CD4-positive, alpha-beta T cell treated with Interleukin-17A for 1 hour (primary cell): Measurements from ENCODE around the gene EXD3.

Experiments
- DNase-seq: peaks from one replicate; pipeline ENCODE4 v3.0.0-alpha.2; 2020

EXD3 gene

DNA sequence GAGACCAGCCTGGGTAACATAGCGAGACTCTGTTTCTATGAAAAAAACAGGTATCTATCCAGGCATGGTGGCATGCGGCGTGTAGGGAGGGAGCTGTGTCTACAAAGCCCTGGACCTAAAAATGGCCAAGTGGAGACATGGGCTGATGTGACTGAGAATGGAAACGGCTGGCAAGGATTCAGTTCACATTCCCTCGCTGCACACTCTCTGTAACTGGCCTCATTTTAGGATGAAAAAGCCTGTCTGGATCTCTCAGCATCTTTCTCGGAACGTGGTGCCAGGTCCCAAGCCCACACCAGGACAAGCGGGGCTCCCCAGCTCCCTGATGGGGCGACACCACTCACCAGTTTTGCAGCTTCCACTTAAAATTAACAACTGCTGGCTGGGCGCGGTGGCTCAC lies 13.4 kb downstream of the EXD3 start:
- DNase-seq: no peak

- no peak for DNase-seq
These were observed 14.1 kb downstream of the EXD3 start for GRCh38 chr9:137408651-137409405.

DNA sequence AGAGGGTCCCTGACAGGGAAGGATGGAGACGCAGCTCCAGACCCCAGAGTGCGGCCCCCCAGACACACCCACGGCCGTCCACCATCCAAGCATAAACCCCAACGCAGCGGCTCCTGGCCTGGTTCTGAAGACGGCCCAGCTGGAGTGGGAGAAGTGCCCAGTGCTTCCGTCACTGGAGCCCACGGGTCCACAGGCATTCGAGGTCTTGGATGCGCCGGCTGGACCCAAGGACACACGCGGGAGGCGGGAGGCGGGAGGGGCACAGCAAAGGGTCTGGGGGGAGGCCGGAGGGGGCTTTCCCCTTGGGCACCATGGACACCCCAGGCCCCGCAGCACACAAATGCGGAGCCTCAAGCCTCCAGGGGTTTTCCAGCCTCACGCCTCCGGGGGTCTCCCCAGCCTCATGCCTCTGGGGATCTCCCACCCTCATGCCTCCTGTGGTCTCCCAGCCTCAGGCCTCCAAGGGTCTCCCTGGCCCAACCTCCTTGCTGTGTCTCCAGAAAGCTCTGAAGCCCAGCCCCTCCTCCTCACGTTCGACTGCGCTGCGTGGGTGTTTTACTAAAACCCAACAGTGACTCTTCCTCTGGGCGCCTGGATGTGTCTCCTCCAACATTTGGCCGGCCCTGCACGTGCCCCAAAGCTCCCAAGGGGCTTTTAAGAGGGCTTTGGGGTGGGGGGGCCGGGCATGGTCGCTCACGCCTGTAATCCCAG lies 15.2 kb downstream of the EXD3 start:
- no peak for DNase-seq

DNA sequence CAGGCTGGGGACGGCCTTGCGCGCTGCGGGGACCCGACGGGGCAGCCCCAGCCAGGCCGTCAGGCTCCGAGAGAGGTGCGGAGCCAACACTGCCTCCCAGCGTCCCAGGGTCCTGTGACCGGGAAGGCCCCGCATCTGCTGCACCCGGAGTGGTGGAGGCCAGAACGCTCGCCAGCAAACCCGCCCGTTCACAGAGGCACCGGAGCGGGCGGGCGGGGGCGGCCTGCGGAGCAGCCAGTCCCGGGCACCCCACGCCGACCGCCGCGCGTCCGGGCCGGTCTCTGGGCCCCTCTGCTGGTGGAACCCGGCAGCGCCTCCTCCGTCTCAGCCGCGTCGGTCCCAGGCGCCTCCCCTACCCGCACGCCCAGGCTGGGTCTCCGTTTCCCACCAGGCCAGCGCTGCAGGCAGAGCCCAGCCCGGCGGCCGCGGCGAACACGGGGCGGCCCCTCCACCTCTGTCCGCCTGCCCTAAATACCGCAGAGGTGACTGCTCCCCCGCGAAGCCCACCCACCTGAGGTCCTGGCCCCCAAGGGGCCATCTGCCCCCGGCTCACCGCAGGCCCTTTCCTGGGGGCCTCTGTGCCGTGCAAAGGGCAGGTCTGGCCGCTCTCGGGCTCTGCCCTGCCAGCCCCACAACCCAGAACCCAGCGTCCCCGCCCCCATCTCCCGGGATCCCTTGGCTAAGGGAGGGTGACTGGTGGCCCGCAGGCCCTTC lies 15.9 kb downstream of the EXD3 start:
- peak; percentile 67 for DNase-seq

GRCh38 chr9:137406085-137406760 lies 16.7 kb downstream of the EXD3 start:
- DNase-seq: no peak

DNA sequence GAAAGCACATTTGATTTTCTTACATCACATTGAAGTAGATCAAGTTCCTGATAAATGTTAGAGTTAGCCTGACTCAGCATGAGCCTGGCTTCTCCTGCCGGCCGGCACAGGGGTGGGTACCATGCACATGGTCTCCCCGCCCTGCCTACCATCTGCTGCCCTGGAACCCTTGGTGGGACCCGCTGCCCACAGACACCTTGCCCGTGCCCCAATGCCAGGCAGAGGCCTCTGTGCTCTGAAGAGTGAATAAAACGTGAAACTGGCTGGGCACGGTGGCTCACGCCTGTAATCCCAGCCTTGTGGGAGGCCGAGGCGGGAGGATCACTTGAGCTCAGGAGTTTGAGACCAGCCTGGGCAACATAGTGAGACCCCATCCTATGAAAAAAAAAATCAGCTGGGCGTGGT lies 17.3 kb downstream of the EXD3 start:
- DNase-seq: no peak

- DNase-seq: no peak
These were observed 17.9 kb downstream of the EXD3 start for GRCh38 chr9:137404961-137405567.

DNA sequence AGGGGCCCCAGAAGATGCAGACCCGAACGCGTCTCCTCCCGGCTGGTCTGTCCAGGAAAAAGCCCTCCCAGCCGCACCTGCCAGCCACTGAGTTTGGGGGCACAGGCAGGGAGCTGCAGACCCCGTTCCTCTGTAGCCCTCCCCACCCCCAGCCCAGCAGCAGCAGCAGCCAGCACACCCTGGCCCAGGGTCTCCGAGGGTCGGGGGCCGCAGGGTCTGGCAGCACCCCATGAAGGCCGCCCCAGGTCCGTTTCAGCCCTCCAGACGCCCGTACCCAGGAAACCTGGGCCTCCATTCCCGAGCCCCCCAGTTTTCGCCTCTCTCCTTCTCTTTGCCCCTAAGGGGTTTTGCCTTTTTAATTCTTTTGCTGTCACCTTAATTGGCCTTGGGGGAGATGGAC lies 19.7 kb downstream of the EXD3 start:
- DNase-seq: no peak

GRCh38 chr9:137402746-137403145 lies 20.2 kb downstream of the EXD3 start:
- DNase-seq: no peak

DNA sequence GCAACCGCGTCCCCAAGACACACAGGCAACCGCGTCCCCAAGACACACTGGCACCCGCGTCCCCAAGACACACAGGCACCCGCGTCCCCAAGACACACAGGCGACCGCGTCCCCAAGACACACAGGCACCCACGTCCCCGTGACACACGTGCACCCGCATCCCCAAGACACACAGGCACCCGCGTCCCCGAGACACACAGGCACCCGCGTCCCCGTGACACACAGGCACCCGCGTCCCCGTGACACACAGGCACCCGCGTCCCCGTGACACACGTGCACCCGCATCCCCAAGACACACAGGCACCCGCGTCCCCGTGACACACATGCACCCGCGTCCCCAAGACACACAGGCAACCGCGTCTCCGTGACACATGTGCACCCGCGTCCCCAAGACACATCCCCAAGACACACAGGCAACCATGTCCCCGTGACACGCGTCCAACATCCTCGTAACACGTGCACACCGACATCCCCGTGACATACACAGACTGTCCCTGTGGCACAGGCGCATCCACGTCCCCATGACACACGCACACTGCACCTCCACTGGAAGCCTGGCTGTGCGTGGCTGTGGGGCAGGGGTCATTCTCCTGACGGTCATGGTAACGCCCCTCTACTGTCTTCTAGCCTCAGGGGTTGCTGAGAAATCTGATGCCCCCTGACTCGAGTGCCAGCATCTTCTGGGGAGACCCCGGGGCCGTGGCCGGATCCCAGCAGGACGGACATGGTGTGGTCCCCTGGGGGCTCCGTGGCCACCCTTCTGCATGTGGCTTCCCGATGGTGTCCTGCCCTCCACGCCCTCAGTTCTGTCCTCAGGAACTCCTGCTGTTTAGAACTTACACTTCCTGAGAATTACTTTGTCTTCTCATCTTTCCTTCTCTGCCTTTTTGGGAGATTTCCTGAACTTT lies 24.1 kb downstream of the EXD3 start:
- DNase-seq: no peak

DNA sequence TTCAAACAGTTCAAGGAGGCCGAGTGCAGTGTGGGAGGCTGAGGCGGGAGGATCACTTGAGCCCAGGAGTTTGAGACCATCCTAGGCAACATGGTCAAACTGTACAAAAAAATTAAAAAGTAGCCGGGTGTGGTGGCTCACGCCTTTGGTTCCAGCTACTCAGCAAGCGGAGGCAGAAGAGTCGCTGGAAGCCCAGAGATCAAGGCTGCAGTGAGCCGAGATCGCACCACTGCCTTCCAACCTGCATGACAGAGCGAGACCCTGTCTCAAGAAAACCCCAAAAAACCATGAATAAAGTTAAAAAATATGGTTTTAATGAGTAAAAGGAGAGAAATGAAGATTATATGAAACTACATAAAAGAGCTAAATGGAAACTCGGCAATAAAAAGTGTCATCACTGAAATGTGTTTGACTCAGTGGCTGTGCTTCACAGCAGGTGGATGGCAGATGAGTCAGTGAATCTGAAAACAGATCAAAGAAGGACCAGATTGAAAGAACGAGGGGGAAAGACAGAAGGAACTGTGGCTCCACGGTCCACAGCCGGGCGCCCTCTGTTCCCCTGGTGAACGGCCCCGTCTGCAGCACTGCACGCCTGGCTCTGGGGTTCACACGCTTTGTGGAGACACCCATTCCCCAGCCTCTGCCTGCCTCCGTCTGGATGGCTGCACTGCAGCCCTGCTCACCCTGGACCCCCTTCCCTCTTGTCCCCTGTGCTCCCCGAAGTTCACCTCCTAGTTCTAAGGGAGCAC lies 25.1 kb downstream of the EXD3 start:
- DNase-seq: no peak

DNA sequence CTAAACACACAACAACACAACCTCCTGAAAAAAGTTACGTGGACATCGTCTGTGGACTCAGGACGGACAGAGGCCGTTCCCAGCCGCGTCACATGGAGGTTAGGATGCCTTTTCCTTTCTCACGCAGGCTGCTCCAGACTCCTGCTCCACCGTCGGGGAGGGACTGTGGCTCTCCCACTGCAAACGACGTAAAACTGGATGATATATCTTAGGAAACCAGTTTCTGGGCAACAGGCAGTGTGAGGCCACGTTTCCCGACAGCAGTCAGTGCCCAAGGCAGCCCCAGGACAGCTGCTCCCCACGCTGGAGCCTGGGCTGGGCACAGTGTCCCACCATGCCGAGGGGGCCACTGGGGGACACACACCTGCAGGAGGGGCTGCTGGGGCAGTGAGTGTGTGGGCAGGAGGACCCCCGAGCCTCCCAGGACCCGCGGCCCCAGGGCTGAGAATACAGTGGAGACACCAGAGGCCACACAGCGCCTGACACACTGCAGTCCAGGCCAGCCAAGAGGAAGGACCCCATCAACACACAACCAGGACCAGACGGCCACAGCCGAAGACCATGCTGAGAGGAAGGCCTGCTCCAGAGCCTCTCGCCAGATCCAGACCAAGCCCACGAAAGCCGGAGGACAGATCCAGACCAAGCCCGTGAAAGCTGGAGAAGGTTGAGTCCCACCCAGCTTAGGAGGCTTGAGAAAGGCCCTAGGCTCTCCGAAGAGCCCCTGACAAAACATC lies 26.2 kb downstream of the EXD3 start:
- DNase-seq: no peak

DNA sequence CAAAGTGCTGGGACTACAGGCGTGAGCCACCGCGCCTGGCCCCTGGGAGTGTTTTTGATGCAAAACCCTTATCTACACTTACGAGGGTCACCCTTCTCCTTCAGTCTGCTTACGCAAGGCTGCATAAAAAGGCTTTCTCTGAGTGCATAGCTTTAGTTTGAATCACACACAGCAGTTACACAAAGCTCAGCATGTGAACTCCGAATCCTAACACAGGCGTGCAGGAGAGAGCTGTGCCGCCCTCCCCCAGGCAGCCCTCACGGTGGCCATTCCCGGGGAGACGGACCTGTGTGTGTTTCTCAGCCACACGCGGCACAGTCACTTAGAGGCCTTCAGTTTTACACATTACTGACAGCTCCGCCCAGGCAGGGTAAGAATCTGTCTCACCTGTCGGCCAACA lies 26.7 kb downstream of the EXD3 start:
- DNase-seq: no peak

DNA sequence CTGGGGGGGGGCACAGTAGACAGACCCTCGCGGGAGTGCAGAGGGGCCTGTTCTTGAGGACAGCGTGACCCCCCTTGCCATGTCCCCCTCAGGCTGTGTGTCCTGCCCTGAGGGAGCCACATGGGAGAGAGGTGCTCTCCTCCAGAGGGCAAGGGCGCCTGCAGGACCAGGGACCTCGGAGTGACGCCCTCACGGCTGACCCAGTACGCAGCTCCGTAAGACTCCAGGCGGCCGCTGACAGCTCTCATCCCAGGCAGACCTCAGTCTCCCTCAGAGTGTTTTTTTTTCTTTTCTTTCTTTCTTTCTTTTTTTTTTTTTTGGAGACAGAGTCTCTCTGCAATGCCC lies 27.3 kb downstream of the EXD3 start:
- DNase-seq: no peak

DNA sequence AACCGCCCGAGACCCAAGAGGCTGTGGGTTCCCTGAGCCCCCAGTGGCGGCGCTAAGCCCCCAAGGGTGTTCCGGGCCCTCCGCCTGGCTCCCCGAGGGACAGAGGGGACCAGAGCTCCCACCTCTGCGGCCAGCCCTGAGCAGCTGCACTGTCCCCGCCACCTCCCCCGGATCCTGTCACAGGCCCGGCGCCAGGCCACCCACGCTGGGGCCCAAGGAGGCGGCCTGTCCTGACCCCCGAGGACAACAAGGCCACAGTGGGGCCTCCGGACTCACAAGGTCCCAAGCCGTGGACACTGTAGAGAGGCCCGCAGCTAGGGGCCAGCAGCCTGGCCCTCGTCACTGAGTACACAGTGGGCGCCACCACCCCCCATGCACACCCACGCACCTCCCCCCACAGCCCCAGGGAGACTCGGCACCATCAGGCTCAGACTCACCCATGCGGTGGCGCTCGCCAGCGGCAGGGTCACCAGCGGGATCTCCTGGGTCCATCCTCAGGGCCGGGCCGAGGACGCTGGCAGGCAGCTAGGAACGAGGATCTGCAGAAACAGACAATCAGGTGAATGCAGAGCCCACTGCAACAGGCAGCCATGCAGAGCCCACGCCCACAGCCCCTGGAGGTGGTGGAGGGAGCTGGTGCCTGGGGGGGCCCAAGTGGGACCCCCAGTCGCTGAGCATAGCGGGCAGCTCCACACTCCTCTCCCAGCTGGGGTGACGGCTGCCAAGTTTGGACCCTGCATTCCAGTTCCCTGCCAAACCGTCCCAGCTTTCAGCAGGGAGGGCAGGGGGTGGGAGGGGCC lies 27.9 kb downstream of the EXD3 start:
- no peak for DNase-seq

- no peak for DNase-seq
These were observed 29.5 kb downstream of the EXD3 start for GRCh38 chr9:137393176-137394150.

DNA sequence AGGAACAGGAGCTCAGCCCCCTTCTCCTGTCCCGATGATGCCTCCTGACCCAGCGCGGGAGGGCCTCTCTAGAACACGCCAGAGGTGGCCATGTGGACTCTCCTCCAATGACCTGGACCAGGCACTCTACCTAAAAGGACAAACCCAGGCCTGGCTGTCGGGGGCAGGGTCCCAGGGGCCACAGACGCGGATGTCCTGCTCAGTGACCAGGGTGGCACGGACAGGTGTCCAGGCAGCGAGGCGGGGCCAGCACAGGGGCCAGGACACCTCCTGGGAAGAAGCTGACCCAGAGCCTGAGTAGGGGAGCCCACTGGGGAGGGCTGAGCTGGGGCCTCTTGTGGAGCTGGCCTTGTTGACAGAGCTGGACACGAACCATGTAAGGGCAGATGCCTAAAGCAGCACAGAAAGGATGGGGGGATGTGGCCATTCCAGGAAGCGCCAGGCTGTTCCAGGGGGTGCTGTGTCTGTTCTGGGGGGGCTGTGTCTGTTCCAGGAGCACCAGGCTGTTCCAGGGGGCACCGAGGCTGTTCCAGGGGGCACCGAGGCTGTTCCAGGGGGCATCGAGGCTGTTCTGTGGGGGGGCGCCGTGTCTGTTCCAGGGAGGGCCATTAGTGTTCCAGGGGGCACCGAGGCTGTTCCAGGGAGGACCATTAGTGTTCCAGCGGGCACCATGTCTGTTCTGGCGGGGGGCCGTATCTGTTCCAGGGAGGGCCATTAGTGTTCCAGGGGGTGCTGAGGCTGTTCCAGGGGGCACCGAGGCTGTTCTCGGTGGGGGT lies 30.5 kb downstream of the EXD3 start:
- DNase-seq: no peak

DNA sequence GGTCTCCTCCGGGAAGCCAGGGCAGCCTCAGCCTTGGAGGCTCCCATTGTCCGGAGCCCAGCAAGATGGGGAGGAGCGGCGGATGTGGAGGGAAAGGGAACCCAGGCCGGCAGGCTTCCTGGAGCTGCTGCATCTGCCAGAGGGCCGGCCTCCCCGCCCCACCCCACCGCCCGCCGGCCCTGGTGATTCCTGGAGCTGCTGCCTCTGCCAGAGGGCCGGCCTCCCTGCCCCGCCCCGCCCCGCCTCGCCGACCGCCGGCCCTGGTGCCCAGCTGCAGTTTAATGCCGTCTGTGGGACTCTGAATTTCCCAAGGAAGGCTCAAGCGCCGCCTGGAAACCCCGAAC lies 31.6 kb downstream of the EXD3 start:
- no peak for DNase-seq
